Adrenal gland (tissue), 12 donors: ENCODE results near the gene KLC4. TPM values are rescaled to one million over a fixed set of nuclear protein-coding genes. Genes with fewer than 3 reads are reported as not detected.
A peak's percentile ranks its signal among the peaks of the same experiment; 100 is the strongest.

Experiments used
- DNase-seq, 7 donors: peaks; one replicate each; pipeline ENCODE4 v3.0.0-alpha.2; 2019 to 2020
- H3K27ac ChIP-seq, 5 donors: fragments of 200-600 bp; sonication (generic) in 4 of 5; 1 replicate in 3 of 5; 2 replicates in 2 of 5; pipeline versions ENCODE4 v1.5.1 to v1.8.0; 2016 to 2020; ENCODE audit warnings: mild to moderate bottlenecking in 1 of 5
- H3K27me3 ChIP-seq: fragments of 200-600 bp; 2 replicates; pipeline ENCODE4 v1.8.0; 2021
- H3K36me3 ChIP-seq, 2 donors: fragments of 200-600 bp; replicated peaks in 1 of 2; 1 replicate in 1 of 2; 2 replicates in 1 of 2; pipeline versions ENCODE4 v1.5.1 to v1.8.0; 2018 to 2022
- H3K4me1 ChIP-seq, 2 donors: fragments of 200-600 bp; replicated peaks in 1 of 2; 1 replicate in 1 of 2; 2 replicates in 1 of 2; pipeline versions ENCODE4 v1.5.1 to v1.8.0; 2018 to 2021
- H3K4me3 ChIP-seq, 4 donors: fragments of 200-600 bp; sonication (generic) in 3 of 4; one replicate each; pipeline ENCODE4 v1.5.1; 2016 to 2018
- H3K9me3 ChIP-seq, 3 donors: fragments of 200-600 bp; sonication (generic) in 1 of 3; replicated peaks in 1 of 3; 1 replicate in 2 of 3; 2 replicates in 1 of 3; pipeline versions ENCODE4 v1.5.1 to v1.8.0; 2016 to 2021
- POLR2A ChIP-seq, 2 donors: fragments of 450-650 bp; IDR thresholded peaks; one replicate each; pipeline ENCODE4 v1.6.1; 2017; ENCODE audit warnings: antibody characterized with exemption in 2 of 2, mild to moderate bottlenecking in 2 of 2, moderate library complexity in 1 of 2
- WGBS, 4 donors: extraction: QIAGEN DNeasy Blood & Tissue Kit in 2 of 4; methylation state at CpG; one replicate each; pipeline versions ENCODE4 v1.1.5 to v1.1.7; 2013 to 2017; 5-methylcytosine and 5-hydroxymethylcytosine counted together
- intact Hi-C, 2 donors: fragments of 100-400 bp; cut with DNase I; formaldehyde crosslinking; loops; one replicate each; pipeline versions ENCODE4 v1.14.1 to v1.15.0; 2022 to 2023
- polyA plus RNA-seq, 3 donors: library from polyadenylated mRNA; stranded (reverse); fragments of 200-250 nt in 2 of 3; fragments of 350-450 nt in 1 of 3; fragmentation: Illumina TruSeq in 1 of 3; extraction: RNeasy Lipid Tissue Mini Kit (QIAGEN cat#74804) in 1 of 3; gene quantifications; one replicate each; pipeline ENCODE4 v1.2.3, GENCODE V29; 2013 to 2014
- total RNA-seq, 9 donors: library from RNA; depleted of rRNA in 4 of 9; stranded (reverse); fragments of >200 nt in 4 of 9; fragments of 120-200 nt in 1 of 9; fragmentation: NEBNext Ultra II Directional in 1 of 9; extraction: Animal tissue kit (Norgen Biotek cat#: 25700) in 1 of 9; gene quantifications; one replicate each; pipeline versions ENCODE4 v1.1.0 to v1.2.4, GENCODE V29; 2013 to 2023
- TF ChIP-seq, protein P1 (sequence below), 6 experiments: fragments of 450-650 bp in 4 of 6; fragments of 200-600 bp in 2 of 6; sonication (generic) in 1 of 6; IDR thresholded peaks; 1 replicate in 5 of 6; 2 replicates in 1 of 6; pipeline versions ENCODE4 v1.5.1 to v1.8.0; 2016 to 2021; ENCODE audit warnings: antibody characterized with exemption in 6 of 6, mild to moderate bottlenecking in 2 of 6, moderate library complexity in 1 of 6
- donor health status: healthy with polysubstance abuse.
- donor health status: Bipolar disorder and iron deficiency.
- donor health status: DM: yes; HTN: yes; CAD: no.
- donor health status: DM: no; HTN: no; CAD: no.
- donor health status: DM: no; HTN: no; CAD: no.
- donor health status: DM: yes; HTN: yes; CAD: no.

Gene KLC4
- total and polyA plus RNA-seq, 12 donors: 14.2 to 84.9 (median 33.9) TPM

DNA sequence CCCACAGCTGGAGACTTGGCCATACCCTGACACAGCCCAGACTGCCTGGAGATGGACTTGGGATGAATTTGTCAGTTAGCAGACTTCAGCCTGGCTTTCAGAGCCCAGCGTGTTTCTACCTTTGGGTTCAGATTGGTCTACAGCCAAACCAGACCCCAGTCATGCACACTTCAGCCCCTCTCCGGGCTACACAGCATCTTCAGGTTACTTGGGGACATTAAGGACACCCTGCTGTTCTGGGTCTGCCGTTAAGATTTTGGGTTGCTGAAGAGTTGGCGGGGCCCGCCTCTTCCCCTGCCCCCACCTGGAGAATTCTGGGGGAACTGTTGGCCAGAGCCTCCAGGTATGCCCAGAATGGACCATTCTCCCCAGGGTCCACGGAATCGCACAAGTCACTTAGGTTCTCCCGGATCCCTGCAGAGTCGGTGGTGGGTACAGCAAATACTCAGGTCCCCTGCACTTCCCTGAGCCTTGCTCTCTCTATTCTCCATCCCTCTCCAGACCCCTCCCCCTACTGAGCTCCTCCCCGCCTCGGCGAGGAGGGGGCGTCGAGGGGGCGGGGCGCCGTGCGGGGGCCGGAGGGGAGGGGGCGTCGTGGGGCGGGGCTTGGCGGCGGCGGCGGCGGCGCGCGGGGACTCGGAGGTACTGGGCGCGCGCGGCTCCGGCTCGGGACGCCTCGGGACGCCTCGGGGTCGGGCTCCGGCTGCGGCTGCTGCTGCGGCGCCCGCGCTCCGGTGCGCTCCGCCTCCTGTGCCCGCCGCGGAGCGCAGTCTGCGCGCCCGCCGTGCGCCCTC lies 16.4 kb downstream of the KLC4 start, which contains the start of gene PTK7:
Gene PTK7 (plus strand): TSS at position 645 of the 794 bp plus-strand sequence. CDS start 175 bp downstream, outside the sequence.
- Histone ChIP-seq H3K4me1 (peaks cover 0 to 4% of the 10 kb centered on the region in 2 donors), H3K27me3 (no peaks in the 10 kb centered on the region), H3K27ac (peak within 1 kb of the TSS in 2 of 5 donors; percentile 26 to 29), H3K4me3 (peak within 1 kb of the TSS in 2 of 4 donors; percentile 5 to 60), H3K9me3 (no peaks in the 10 kb centered on the region), H3K36me3 (peaks cover 0 to 14% of the 10 kb centered on the region in 2 donors)
- DNase-seq: peak in 2 of 7 donors; percentile 29 to 55
- TF ChIP-seq, protein P1, sequence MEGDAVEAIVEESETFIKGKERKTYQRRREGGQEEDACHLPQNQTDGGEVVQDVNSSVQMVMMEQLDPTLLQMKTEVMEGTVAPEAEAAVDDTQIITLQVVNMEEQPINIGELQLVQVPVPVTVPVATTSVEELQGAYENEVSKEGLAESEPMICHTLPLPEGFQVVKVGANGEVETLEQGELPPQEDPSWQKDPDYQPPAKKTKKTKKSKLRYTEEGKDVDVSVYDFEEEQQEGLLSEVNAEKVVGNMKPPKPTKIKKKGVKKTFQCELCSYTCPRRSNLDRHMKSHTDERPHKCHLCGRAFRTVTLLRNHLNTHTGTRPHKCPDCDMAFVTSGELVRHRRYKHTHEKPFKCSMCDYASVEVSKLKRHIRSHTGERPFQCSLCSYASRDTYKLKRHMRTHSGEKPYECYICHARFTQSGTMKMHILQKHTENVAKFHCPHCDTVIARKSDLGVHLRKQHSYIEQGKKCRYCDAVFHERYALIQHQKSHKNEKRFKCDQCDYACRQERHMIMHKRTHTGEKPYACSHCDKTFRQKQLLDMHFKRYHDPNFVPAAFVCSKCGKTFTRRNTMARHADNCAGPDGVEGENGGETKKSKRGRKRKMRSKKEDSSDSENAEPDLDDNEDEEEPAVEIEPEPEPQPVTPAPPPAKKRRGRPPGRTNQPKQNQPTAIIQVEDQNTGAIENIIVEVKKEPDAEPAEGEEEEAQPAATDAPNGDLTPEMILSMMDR (IDR thresholded peaks at IDR 0.05): no peak
- TF ChIP-seq POLR2A (IDR thresholded peaks at IDR 0.05): no peak
- 4 to 42% (median 7%) methylated on average over 4 to 60 of the region's 60 CpGs for WGBS, 4 donors
- intact Hi-C loops: no loop called here

DNA sequence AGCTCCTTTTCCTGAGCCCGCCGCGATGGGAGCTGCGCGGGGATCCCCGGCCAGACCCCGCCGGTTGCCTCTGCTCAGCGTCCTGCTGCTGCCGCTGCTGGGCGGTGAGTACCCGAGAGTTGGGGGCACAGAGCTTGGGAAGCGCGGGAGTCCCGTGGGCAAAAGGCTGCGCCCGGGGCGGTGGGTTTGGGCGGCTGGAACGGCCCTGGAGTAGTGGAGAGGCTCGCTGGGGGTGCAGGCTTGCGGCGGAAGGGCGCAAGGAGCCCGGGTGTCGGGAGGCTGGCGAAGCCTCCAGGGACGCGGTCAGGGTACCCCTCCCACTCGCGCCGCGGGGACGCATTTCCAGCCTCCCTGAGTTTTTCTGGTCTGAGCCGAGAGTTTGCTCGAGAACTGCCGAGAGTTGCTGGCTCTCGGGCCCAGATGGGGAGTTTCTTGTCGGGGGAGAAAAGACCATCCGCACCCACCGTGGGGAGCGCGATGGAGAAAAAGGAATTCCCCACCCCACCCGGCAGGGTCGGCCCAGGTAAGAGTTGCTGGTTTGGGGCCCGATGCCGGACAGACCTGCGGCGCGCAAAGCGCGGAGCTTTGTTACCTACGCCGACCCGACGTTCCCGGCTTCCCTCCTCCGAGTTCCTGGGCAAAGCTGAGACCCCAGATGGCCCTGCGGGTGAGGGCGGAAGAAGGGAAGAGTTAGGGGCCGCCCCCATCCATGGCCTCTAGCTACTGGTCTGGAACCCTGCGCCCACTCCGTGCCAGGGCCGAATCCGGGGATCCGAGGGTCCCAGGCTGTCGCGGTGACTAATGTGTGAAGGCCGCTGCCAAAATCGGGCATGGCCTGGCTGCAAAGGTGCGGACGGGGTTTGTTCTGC lies 17.3 kb downstream of the KLC4 start:
- Histone ChIP-seq H3K27me3 (no peaks in the 10 kb centered on the region), H3K9me3 (no peaks in the 10 kb centered on the region), H3K4me3 (peak overlapping the region in 2 of 4 donors; percentile 5 to 60), H3K36me3 (peaks cover 0 to 14% of the 10 kb centered on the region in 2 donors), H3K4me1 (peaks cover 0 to 4% of the 10 kb centered on the region in 2 donors), H3K27ac (peak overlapping the region in 2 of 5 donors; percentile 26 to 29)
- no peak for DNase-seq
- intact Hi-C loops: no loop called here
- TF ChIP-seq, protein P1 (IDR thresholded peaks at IDR 0.05): no peak
- no peak for TF ChIP-seq POLR2A (IDR thresholded peaks at IDR 0.05)
- 1 to 2% (median 1%) methylated on average over 26 to 72 of the region's 72 CpGs for WGBS, 4 donors

DNA sequence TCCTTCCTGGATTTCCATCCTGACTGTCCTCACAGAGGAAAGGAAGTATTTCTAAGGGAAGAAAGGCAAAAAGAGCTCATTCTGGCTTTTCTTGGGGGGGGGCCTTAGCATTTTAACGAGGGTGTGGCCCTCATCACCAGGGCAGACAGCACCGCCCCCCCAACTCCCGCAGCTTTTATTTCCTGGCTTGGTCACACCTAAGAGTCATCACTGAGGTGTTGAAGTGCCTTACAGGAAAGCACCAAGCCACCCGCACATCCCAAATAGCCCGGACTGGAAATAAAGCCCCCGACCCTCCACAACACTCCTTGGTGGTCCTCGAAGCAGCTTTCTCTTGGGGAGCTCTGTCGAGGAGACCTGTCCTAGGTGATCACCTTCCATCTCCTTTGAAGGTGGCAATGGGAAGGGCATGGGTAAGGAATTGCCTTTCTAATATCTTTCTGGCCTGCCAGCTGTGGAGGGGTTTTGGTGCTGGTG lies 17.9 kb downstream of the KLC4 start:
- TF ChIP-seq POLR2A (IDR thresholded peaks at IDR 0.05): no peak
- TF ChIP-seq, protein P1 (IDR thresholded peaks at IDR 0.05): no peak
- WGBS, 4 donors: 41 to 55% (median 47%) methylated on average over 6 to 8 of the region's 8 CpGs

More for the DNA sequence above, 17.9 kb downstream of the KLC4 start:
- H3K27ac ChIP-seq: no peak overlapping the region
- no peaks in the 10 kb centered on the region for H3K27me3 ChIP-seq
- H3K4me3 ChIP-seq: peak overlapping the region in 1 of 4 donors; percentile 60
- no peak for DNase-seq
- intact Hi-C loops: no loop called here
- H3K4me1 ChIP-seq: peaks cover 0 to 4% of the 10 kb centered on the region in 2 donors
- no peaks in the 10 kb centered on the region for H3K9me3 ChIP-seq
- H3K36me3 ChIP-seq: peaks cover 0 to 8% of the 10 kb centered on the region in 2 donors
